ENCODE measurements around the gene ATP1B4.

Gene ATP1B4

DNA sequence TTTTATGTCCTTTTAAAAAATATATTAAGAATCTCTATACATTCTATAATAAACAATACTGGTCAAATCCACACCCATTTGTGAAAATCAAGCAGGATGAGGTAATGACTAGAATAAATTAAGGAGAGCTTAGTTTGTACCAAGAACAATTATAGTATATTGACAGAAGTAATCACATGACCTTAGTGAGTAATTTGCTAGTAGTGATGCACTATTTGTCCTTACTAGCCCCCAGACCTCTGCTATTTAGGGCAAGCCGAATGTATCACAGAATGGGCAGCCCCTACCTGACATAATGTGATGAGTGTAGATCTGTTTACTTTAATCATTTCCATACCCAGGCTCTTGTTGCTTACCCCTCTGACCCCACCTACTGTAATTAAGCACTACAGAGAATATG, 15.8 kb downstream of the ATP1B4 start:
- no peaks in the 10 kb centered on the region for H3K9me3 ChIP-seq (ENCODE audit: insufficient read depth, low read depth, low read length)
- no peaks in the 10 kb centered on the region for H3K27me3 ChIP-seq (ENCODE audit: insufficient read depth, low read length)
- H3K4me1 ChIP-seq (ENCODE audit: insufficient read depth, low read length), result peaks cover 9% of the 10 kb centered on the region; the same call in 1 of the 2 replicates
- no peak overlapping the region for H3K27ac ChIP-seq (ENCODE audit: low read length)
- H3K9ac ChIP-seq (ENCODE audit: low read depth, low read length), result no peak overlapping the region
- no peaks in the 10 kb centered on the region for H3K36me3 ChIP-seq (ENCODE audit: insufficient read depth, low read depth, low read length)
- H3K4me3 ChIP-seq (ENCODE audit: low read length), result no peak overlapping the region

DNA sequence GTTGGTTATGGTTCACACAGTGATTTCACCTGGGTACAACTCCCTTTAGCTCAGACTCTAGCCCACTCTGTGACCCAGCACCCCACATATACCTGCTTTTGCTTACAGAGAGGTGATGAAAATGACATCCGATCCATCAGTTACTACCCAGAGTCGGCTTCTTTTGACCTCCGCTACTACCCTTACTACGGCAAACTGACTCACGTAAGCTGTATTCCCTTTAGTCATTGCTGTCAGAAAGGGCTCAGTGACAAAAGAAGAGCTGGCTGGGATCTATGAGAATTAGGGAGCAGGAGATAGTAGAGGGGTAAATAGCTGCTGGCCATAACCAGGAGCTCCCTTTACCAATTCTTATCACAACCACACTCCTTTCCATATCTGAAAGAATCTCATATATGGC, 16.7 kb downstream of the ATP1B4 start:
- peaks cover 9% of the 10 kb centered on the region; the same call in 1 of the 2 replicates for H3K4me1 ChIP-seq (ENCODE audit: insufficient read depth, low read length)
- H3K27ac ChIP-seq (ENCODE audit: low read length), result no peak overlapping the region
- H3K9me3 ChIP-seq (ENCODE audit: insufficient read depth, low read depth, low read length), result no peaks in the 10 kb centered on the region
- H3K36me3 ChIP-seq (ENCODE audit: insufficient read depth, low read depth, low read length), result no peaks in the 10 kb centered on the region
- no peak overlapping the region for H3K9ac ChIP-seq (ENCODE audit: low read depth, low read length)
- H3K4me3 ChIP-seq (ENCODE audit: low read length), result no peak overlapping the region
- H3K27me3 ChIP-seq (ENCODE audit: insufficient read depth, low read length), result no peaks in the 10 kb centered on the region

DNA sequence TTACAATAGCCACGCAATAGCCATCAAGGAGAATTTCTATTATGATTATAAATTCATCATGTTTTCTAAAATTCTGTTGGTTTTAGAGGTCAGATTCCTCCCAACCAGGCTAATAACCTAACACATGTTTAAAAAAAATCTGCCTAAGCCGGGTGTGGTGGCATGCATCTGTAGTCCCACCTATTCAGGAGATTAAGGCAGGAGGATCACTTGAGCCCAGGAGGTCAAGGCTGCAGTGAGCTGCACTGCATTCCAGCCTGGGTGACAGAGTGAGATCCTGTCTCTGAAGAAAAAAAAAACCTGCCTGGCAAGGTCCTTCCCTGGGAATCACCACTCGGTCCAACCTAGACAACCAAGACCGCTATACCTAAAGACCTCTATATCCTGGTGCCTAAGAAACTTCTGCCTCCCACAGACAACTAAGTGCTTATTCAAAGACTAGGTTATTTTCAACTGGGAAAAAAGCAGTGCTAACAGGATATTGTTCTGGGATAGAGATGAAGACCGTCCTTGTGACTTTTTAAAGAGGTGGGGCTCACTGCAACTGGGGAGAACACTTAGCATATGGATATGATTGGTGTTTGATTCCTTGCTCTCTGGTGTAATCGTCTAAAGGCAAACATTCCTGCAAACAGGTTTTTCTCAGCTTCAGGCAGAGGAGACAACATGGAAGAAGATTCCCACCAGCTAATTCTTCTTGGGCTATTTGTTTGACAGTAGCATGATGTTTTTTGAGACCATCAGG, 18.2 kb downstream of the ATP1B4 start:
- H3K36me3 ChIP-seq (ENCODE audit: insufficient read depth, low read depth, low read length), result no peaks in the 10 kb centered on the region
- no peak overlapping the region for H3K9ac ChIP-seq (ENCODE audit: low read depth, low read length)
- H3K27me3 ChIP-seq (ENCODE audit: insufficient read depth, low read length), result no peaks in the 10 kb centered on the region
- no peak overlapping the region for H3K4me3 ChIP-seq (ENCODE audit: low read length)
- no peaks in the 10 kb centered on the region for H3K9me3 ChIP-seq (ENCODE audit: insufficient read depth, low read depth, low read length)
- no peak overlapping the region for H3K27ac ChIP-seq (ENCODE audit: low read length)
- H3K4me1 ChIP-seq (ENCODE audit: insufficient read depth, low read length), result peaks cover 9% of the 10 kb centered on the region; the same call in 1 of the 2 replicates

DNA sequence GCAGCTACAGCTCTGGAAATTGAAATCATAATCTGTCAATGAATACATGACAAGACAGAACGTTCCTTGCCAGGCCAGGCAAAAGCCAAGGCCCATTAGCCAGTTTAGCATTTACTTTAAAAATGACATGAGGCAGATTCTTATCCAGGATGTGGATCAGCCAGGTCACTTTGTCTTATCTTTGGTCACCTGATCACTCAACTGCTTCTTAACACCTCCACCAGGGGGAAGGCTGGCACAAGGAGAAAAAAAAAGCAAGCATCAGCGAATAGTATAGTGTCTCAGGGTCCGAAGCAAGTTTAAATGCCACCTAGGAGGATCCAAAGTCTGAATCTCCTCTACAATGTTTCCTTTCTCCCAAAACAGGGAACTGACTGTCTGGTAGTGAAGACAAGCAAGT, 18.8 kb downstream of the ATP1B4 start:
- H3K9ac ChIP-seq (ENCODE audit: low read depth, low read length), result no peak overlapping the region
- H3K4me3 ChIP-seq (ENCODE audit: low read length), result no peak overlapping the region
- no peaks in the 10 kb centered on the region for H3K27me3 ChIP-seq (ENCODE audit: insufficient read depth, low read length)
- H3K36me3 ChIP-seq (ENCODE audit: insufficient read depth, low read depth, low read length), result no peaks in the 10 kb centered on the region
- H3K9me3 ChIP-seq (ENCODE audit: insufficient read depth, low read depth, low read length), result no peaks in the 10 kb centered on the region
- H3K27ac ChIP-seq (ENCODE audit: low read length), result no peak overlapping the region
- H3K4me1 ChIP-seq (ENCODE audit: insufficient read depth, low read length), result peaks cover 9% of the 10 kb centered on the region; the same call in 1 of the 2 replicates

- Histone ChIP-seq H3K9ac (ENCODE audit: low read depth, low read length) (no peak overlapping the region), H3K36me3 (ENCODE audit: insufficient read depth, low read depth, low read length) (no peaks in the 10 kb centered on the region), H3K27ac (ENCODE audit: low read length) (no peak overlapping the region), H3K4me1 (ENCODE audit: insufficient read depth, low read length) (no peaks in the 10 kb centered on the region), H3K27me3 (ENCODE audit: insufficient read depth, low read length) (no peaks in the 10 kb centered on the region), H3K9me3 (ENCODE audit: insufficient read depth, low read depth, low read length) (no peaks in the 10 kb centered on the region), H3K4me3 (ENCODE audit: low read length) (no peak overlapping the region)
Observed at GRCh38 chrX:120401301-120401700, 39.4 kb downstream of the ATP1B4 start.

GRCh38 chrX:120402369-120402768, 40.5 kb downstream of the ATP1B4 start:
- H3K27me3 ChIP-seq (ENCODE audit: insufficient read depth, low read length), result no peaks in the 10 kb centered on the region
- no peaks in the 10 kb centered on the region for H3K9me3 ChIP-seq (ENCODE audit: insufficient read depth, low read depth, low read length)
- H3K36me3 ChIP-seq (ENCODE audit: insufficient read depth, low read depth, low read length), result no peaks in the 10 kb centered on the region

DNA sequence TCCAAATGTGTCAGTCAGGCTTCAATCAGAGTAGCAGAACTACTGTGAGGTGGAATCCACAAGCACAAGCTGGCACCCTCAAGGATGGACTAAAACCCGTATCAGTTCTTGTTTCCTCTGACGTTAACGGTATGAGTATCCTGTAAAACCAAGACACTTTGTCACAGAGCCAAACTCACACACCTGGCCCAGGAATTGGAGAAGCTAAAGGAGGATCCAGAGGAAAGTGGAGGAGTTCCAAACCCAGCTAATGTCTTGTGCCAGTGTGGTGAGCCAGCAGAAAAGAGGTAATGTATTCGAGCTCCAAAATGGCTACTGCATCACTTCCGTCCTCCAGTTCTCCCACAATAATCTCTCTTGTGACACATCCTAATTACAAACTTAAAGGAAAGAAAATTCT, 44.7 kb downstream of the ATP1B4 start:
- Histone ChIP-seq H3K27me3 (ENCODE audit: insufficient read depth, low read length) (no peaks in the 10 kb centered on the region), H3K9me3 (ENCODE audit: insufficient read depth, low read depth, low read length) (no peaks in the 10 kb centered on the region), H3K4me3 (ENCODE audit: low read length) (no peak overlapping the region), H3K36me3 (ENCODE audit: insufficient read depth, low read depth, low read length) (no peaks in the 10 kb centered on the region), H3K9ac (ENCODE audit: low read depth, low read length) (no peak overlapping the region), H3K27ac (ENCODE audit: low read length) (no peak overlapping the region), H3K4me1 (ENCODE audit: insufficient read depth, low read length) (no peaks in the 10 kb centered on the region)

More at GRCh38 chrX:120402369-120402768, 40.5 kb downstream of the ATP1B4 start:
- no peak overlapping the region for H3K9ac ChIP-seq (ENCODE audit: low read depth, low read length)
- H3K4me1 ChIP-seq (ENCODE audit: insufficient read depth, low read length), result no peaks in the 10 kb centered on the region
- H3K27ac ChIP-seq (ENCODE audit: low read length), result no peak overlapping the region
- no peak overlapping the region for H3K4me3 ChIP-seq (ENCODE audit: low read length)

DNA sequence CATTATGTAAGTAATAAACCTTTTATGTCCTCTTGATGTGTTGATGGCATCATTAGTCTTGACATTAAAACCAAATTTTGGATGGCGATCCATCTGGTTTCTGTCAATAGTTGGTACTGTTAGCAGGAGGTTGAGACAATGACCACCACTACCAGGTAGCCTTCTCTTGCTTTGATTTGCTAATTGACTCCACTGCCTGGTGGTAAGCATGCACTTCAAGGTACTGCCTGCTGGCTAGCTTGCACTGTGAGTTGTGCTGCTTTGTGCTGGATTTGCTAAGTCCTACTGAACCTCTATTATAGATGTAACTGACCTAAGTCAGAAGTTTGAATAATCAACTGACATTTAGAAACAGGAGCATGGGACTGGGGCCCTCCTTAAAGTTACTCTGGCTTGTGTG, 46.3 kb downstream of the ATP1B4 start:
- Histone ChIP-seq H3K4me3 (ENCODE audit: low read length) (no peak overlapping the region), H3K9me3 (ENCODE audit: insufficient read depth, low read depth, low read length) (no peaks in the 10 kb centered on the region), H3K27ac (ENCODE audit: low read length) (no peak overlapping the region), H3K9ac (ENCODE audit: low read depth, low read length) (no peak overlapping the region), H3K27me3 (ENCODE audit: insufficient read depth, low read length) (no peaks in the 10 kb centered on the region), H3K4me1 (ENCODE audit: insufficient read depth, low read length) (no peaks in the 10 kb centered on the region), H3K36me3 (ENCODE audit: insufficient read depth, low read depth, low read length) (no peaks in the 10 kb centered on the region)

DNA sequence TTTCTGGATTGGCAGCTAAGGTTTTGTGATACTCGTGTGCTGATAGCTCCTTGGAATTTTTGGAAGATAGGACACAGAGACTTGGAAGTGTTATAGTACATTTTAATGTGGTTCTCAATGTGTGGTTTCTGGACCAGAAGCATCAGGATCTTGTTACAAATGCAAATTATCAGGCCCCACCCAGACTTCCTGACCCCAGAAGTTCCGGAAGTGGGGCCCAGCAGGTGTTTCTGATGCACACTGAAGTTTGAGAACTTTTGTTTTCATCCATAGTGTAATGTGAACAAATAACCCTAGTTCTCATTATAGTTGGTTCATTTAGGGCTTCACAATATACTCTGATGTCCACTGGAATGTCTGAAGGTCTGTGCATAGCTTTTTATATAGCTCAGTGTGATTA, 57.6 kb downstream of the ATP1B4 start:
- Histone ChIP-seq H3K9me3 (ENCODE audit: insufficient read depth, low read depth, low read length) (no peaks in the 10 kb centered on the region), H3K27ac (ENCODE audit: low read length) (no peak overlapping the region), H3K4me1 (ENCODE audit: insufficient read depth, low read length) (no peaks in the 10 kb centered on the region), H3K27me3 (ENCODE audit: insufficient read depth, low read length) (no peaks in the 10 kb centered on the region), H3K9ac (ENCODE audit: low read depth, low read length) (no peak overlapping the region), H3K36me3 (ENCODE audit: insufficient read depth, low read depth, low read length) (no peaks in the 10 kb centered on the region), H3K4me3 (ENCODE audit: low read length) (no peak overlapping the region)

GRCh38 chrX:120426599-120426998, 64.7 kb downstream of the ATP1B4 start:
- Histone ChIP-seq H3K36me3 (ENCODE audit: insufficient read depth, low read depth, low read length) (no peaks in the 10 kb centered on the region), H3K4me1 (ENCODE audit: insufficient read depth, low read length) (no peaks in the 10 kb centered on the region), H3K9me3 (ENCODE audit: insufficient read depth, low read depth, low read length) (no peaks in the 10 kb centered on the region), H3K27me3 (ENCODE audit: insufficient read depth, low read length) (no peaks in the 10 kb centered on the region), H3K27ac (ENCODE audit: low read length) (no peak overlapping the region), H3K9ac (ENCODE audit: low read depth, low read length) (no peak overlapping the region), H3K4me3 (ENCODE audit: low read length) (no peak overlapping the region)

DNA sequence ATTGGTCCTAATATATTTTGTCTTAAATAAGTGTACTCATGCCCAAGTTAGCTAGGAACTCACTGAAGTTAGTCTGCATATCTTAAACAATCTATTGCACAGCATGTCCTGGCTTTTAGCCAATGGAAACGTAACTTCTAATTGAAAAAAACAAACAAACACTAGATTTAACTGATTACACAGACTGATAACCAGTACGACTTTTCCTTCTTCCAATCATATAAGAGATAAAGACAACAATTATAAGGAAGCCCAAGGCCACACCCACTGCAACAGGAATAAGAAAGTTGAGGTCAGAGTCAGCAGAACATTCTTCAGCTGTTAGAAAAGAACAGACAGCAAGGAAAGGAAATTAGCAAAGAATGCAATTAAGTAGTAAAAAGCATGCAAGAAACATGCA, 66.4 kb downstream of the ATP1B4 start:
- Histone ChIP-seq H3K36me3 (ENCODE audit: insufficient read depth, low read depth, low read length) (no peaks in the 10 kb centered on the region), H3K4me1 (ENCODE audit: insufficient read depth, low read length) (no peaks in the 10 kb centered on the region), H3K4me3 (ENCODE audit: low read length) (no peak overlapping the region), H3K27me3 (ENCODE audit: insufficient read depth, low read length) (no peaks in the 10 kb centered on the region), H3K9ac (ENCODE audit: low read depth, low read length) (no peak overlapping the region), H3K9me3 (ENCODE audit: insufficient read depth, low read depth, low read length) (no peaks in the 10 kb centered on the region), H3K27ac (ENCODE audit: low read length) (no peak overlapping the region)

GRCh38 chrX:120429776-120430540, 68.1 kb downstream of the ATP1B4 start:
- H3K27ac ChIP-seq (ENCODE audit: low read length), result no peak overlapping the region
- H3K4me3 ChIP-seq (ENCODE audit: low read length), result no peak overlapping the region
- no peaks in the 10 kb centered on the region for H3K9me3 ChIP-seq (ENCODE audit: insufficient read depth, low read depth, low read length)
- no peaks in the 10 kb centered on the region for H3K27me3 ChIP-seq (ENCODE audit: insufficient read depth, low read length)
- H3K36me3 ChIP-seq (ENCODE audit: insufficient read depth, low read depth, low read length), result no peaks in the 10 kb centered on the region
- H3K4me1 ChIP-seq (ENCODE audit: insufficient read depth, low read length), result no peaks in the 10 kb centered on the region
- H3K9ac ChIP-seq (ENCODE audit: low read depth, low read length), result no peak overlapping the region
